ENCODE results near the gene PDHB.
A peak's percentile ranks its signal among the peaks of the same experiment; 100 is the strongest.

PDHB gene

DNA sequence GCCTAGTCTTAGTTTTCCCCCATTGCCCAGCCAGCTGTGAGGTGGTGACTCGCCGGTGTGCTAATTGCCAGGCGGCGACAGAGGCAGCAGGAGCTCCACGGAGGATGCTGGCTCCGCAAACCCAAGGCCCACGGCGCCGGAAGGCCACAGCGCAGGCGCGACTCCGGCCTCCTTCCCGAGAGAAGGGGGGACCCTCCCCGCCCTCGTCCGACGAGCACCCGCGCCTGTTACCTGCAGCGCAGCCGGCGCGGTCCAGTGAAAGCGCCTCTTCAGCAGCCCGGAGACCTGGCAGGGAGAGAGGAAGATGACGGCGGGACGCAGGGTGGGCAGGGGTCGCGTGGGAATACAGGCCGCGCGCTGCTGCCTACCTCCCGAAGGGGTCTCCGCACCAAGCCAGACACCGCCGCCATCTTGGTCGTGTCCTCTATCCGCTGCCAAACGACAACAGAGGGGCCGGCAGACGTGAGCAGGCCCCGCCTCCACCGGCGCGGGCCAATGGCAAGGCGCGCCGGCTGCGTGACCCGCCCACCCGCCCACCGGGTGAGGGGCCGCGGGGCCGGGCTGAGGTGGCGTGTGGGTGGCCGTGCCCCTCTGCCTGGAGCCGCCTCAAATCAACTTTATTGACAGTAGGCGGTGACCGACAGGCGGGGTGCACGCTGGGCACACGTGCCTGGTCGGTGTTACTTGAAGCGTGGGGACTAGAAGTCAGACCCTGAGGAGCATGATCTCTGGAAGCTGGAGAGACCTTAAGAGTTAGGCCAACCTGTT, at the start of gene PDHB:
TSS of gene PDHB (minus strand) at position 433 of the 768 bp plus-strand sequence. CDS start at position 410, 23 bp downstream.
- H3K27ac ChIP-seq (ENCODE audit: low read length): peak within 1 kb of the TSS; percentile 50
- H3K4me2 ChIP-seq (ENCODE audit: low read length): peak within 1 kb of the TSS; percentile 80
- peak within 1 kb of the TSS; percentile 77 for H3K9ac ChIP-seq (ENCODE audit: low read length)
- H3K4me1 ChIP-seq (ENCODE audit: low read length): peaks cover 12% of the 10 kb centered on the region
- no peaks in the 10 kb centered on the region for H4K20me1 ChIP-seq (ENCODE audit: insufficient read depth, low read length)
- H3K4me3 ChIP-seq (ENCODE audit: low read length): peak within 1 kb of the TSS; percentile 85
- H3K27me3 ChIP-seq (ENCODE audit: low read depth, low read length): no peaks in the 10 kb centered on the region
- no peaks in the 10 kb centered on the region for H3K9me3 ChIP-seq (ENCODE audit: insufficient read depth, low read length)
- TF ChIP-seq EZH2phosphoT487 (IDR thresholded peaks at IDR 0.05; ENCODE audit: low read depth) (no peak), CTCF (IDR thresholded peaks at IDR 0.05; ENCODE audit: low read depth, low read length) (no peak)
- H3K36me3 ChIP-seq (replicated peaks; ENCODE audit: low read depth, low read length): peaks cover 33% of the 10 kb centered on the region
- peak within 1 kb of the TSS; percentile 89 for H2AFZ ChIP-seq (ENCODE audit: low read depth, low read length)
- peaks cover 17% of the 10 kb centered on the region for H3K79me2 ChIP-seq (ENCODE audit: low read length)

GRCh38 chr3:58482917-58483636, 49.4 kb upstream of the PDHB start:
- Histone ChIP-seq H3K4me2 (ENCODE audit: low read length) (peak overlapping the region; percentile 82), H3K9me3 (ENCODE audit: insufficient read depth, low read length) (no peaks in the 10 kb centered on the region), H3K79me2 (ENCODE audit: low read length) (no peaks in the 10 kb centered on the region), H3K4me1 (ENCODE audit: low read length) (peaks cover 35% of the 10 kb centered on the region), H3K4me3 (ENCODE audit: low read length) (peak overlapping the region; percentile 62), H3K36me3 (replicated peaks; ENCODE audit: low read depth, low read length) (no peaks in the 10 kb centered on the region), H2AFZ (ENCODE audit: low read depth, low read length) (peak overlapping the region; percentile 2; the same call in 1 of the 2 replicates), H3K27ac (ENCODE audit: low read length) (no peak overlapping the region), H4K20me1 (ENCODE audit: insufficient read depth, low read length) (no peaks in the 10 kb centered on the region), H3K27me3 (ENCODE audit: low read depth, low read length) (peaks cover 18% of the 10 kb centered on the region), H3K9ac (ENCODE audit: low read length) (no peak overlapping the region; the same call in 1 of the 2 replicates)
- TF ChIP-seq CTCF (IDR thresholded peaks at IDR 0.05; ENCODE audit: low read depth, low read length) (no peak), EZH2phosphoT487 (IDR thresholded peaks at IDR 0.05; ENCODE audit: low read depth) (no peak)

DNA sequence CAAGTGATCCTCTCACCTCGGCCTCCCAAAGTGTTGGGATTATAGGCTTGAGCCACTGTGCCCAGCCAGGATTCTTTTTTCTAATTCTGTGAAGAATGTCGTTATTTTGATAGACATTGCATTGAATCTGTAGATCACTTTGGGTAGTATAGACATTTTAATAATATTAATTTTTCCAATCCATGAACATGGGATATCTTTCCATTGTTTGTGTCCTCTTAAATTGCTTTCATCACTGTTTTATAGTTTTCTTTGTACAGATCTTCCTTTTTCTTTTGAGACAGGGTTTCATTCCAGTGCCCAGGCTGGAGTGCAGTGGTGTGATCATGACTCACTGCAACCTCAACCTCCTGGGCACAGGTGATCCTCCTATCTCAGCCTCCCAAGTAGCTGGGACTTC, 46.7 kb upstream of the PDHB start:
- H3K27ac ChIP-seq (ENCODE audit: low read length): no peak overlapping the region
- H4K20me1 ChIP-seq (ENCODE audit: insufficient read depth, low read length): no peaks in the 10 kb centered on the region
- H2AFZ ChIP-seq (ENCODE audit: low read depth, low read length): no peak overlapping the region
- H3K4me2 ChIP-seq (ENCODE audit: low read length): no peak overlapping the region
- H3K9ac ChIP-seq (ENCODE audit: low read length): no peak overlapping the region
- H3K27me3 ChIP-seq (ENCODE audit: low read depth, low read length): no peaks in the 10 kb centered on the region
- no peak for TF ChIP-seq CTCF (IDR thresholded peaks at IDR 0.05; ENCODE audit: low read depth, low read length)
- TF ChIP-seq EZH2phosphoT487 (IDR thresholded peaks at IDR 0.05; ENCODE audit: low read depth): no peak
- H3K9me3 ChIP-seq (ENCODE audit: insufficient read depth, low read length): no peaks in the 10 kb centered on the region
- H3K4me3 ChIP-seq (ENCODE audit: low read length): no peak overlapping the region
- H3K4me1 ChIP-seq (ENCODE audit: low read length): peaks cover 28% of the 10 kb centered on the region
- no peaks in the 10 kb centered on the region for H3K36me3 ChIP-seq (replicated peaks; ENCODE audit: low read depth, low read length)
- H3K79me2 ChIP-seq (ENCODE audit: low read length): no peaks in the 10 kb centered on the region

- Histone ChIP-seq H3K27ac (ENCODE audit: low read length) (no peak overlapping the region), H2AFZ (ENCODE audit: low read depth, low read length) (no peak overlapping the region), H3K4me2 (ENCODE audit: low read length) (no peak overlapping the region), H3K4me1 (ENCODE audit: low read length) (peaks cover 35% of the 10 kb centered on the region), H3K9ac (ENCODE audit: low read length) (no peak overlapping the region), H3K79me2 (ENCODE audit: low read length) (no peaks in the 10 kb centered on the region), H3K27me3 (ENCODE audit: low read depth, low read length) (no peaks in the 10 kb centered on the region), H3K4me3 (ENCODE audit: low read length) (no peak overlapping the region), H3K9me3 (ENCODE audit: insufficient read depth, low read length) (no peaks in the 10 kb centered on the region), H3K36me3 (replicated peaks; ENCODE audit: low read depth, low read length) (no peaks in the 10 kb centered on the region), H4K20me1 (ENCODE audit: insufficient read depth, low read length) (no peaks in the 10 kb centered on the region)
- no peak for TF ChIP-seq CTCF (IDR thresholded peaks at IDR 0.05; ENCODE audit: low read depth, low read length)
- TF ChIP-seq EZH2phosphoT487 (IDR thresholded peaks at IDR 0.05; ENCODE audit: low read depth): no peak
These were observed 45.1 kb upstream of the PDHB start for GRCh38 chr3:58478781-58479180.

Measured in OCI-LY3 (cell line).